ENCODE data around the gene SPPL2C. TPM values are rescaled to one million over a fixed set of nuclear protein-coding genes. Genes with fewer than 3 reads are reported as not detected.

Gene SPPL2C
- polyA plus RNA-seq, 1 donor (not counting 4 experiments of a cell fraction or from before 2014, with no cell fraction given), result not detected

DNA sequence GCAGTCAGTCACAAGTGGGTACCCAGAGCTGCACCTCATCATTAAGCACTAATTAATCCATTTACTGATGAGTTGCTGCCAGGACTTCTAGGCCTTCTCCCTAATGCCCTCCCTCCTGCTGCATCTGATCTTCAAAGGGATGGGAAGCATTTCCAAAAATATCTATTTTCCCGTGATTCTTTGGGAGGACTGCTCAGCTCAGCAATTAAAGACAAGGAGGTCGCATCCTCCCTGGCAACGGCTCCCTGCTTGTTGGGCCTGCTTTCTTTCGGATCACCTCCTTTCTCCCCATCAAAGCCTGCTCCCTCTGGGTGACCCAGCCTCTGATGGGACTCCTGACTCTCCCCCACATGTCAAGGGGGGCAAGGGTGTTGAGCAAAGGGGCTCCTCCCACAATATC lies 26.0 kb upstream of the SPPL2C start:
- Histone ChIP-seq H2AFZ (ENCODE audit: control insufficient read depth, low read length) (no peak overlapping the region), H3K27ac (ENCODE audit: control insufficient read depth, insufficient read depth, low read length) (no peak overlapping the region), H4K20me1 (ENCODE audit: control insufficient read depth, extremely low read depth, insufficient read depth, low read length) (no peaks in the 10 kb centered on the region), H3K9me3 (ENCODE audit: control insufficient read depth, low read depth, low read length) (no peaks in the 10 kb centered on the region), H3K4me2 (ENCODE audit: control insufficient read depth, extremely low read depth, insufficient read depth, low read depth, low read length) (no peak overlapping the region), H3K4me1 (ENCODE audit: control insufficient read depth, extremely low read depth, insufficient read depth, low read length) (no peaks in the 10 kb centered on the region), H3K4me3 (ENCODE audit: control insufficient read depth in 2 of 3, extremely low read depth in 1 of 3, insufficient read depth in 2 of 3, low read depth in 1 of 3, low read length in 3 of 3) (no peak overlapping the region), H3K9me1 (ENCODE audit: control insufficient read depth, extremely low read depth, insufficient read depth, low read length) (no peaks in the 10 kb centered on the region), H3K79me2 (ENCODE audit: control insufficient read depth, insufficient read depth, low read length) (no peaks in the 10 kb centered on the region), H3K9ac (ENCODE audit: control insufficient read depth, extremely low read depth, insufficient read depth, low read length) (no peak overlapping the region), H3K36me3 (ENCODE audit: control insufficient read depth in 2 of 2, extremely low read depth in 1 of 2, insufficient read depth in 2 of 2, low read length in 2 of 2) (no peaks in the 10 kb centered on the region), H3K27me3 (ENCODE audit: control insufficient read depth, extremely low read depth, insufficient read depth, low read length) (peaks cover 11% of the 10 kb centered on the region)
- DNase-seq (ENCODE audit: low read depth, low spot score), result no peak
- dilution Hi-C loops (cut with MboI; ENCODE audit: extremely low pct_ligation_motif_present, low sequenced_read_pairs), result no loop called here
- TF ChIP-seq, protein P1, sequence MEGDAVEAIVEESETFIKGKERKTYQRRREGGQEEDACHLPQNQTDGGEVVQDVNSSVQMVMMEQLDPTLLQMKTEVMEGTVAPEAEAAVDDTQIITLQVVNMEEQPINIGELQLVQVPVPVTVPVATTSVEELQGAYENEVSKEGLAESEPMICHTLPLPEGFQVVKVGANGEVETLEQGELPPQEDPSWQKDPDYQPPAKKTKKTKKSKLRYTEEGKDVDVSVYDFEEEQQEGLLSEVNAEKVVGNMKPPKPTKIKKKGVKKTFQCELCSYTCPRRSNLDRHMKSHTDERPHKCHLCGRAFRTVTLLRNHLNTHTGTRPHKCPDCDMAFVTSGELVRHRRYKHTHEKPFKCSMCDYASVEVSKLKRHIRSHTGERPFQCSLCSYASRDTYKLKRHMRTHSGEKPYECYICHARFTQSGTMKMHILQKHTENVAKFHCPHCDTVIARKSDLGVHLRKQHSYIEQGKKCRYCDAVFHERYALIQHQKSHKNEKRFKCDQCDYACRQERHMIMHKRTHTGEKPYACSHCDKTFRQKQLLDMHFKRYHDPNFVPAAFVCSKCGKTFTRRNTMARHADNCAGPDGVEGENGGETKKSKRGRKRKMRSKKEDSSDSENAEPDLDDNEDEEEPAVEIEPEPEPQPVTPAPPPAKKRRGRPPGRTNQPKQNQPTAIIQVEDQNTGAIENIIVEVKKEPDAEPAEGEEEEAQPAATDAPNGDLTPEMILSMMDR (optimal IDR thresholded peaks at IDR 0.05 in 1 of 3, IDR thresholded peaks at IDR 0.05 in 1 of 3, conservative IDR thresholded peaks at IDR 0.05 in 1 of 3; ENCODE audit: extremely low read depth in 1 of 3, insufficient read depth in 2 of 3, low read length in 3 of 3), result no peak
- TF ChIP-seq EZH2 (IDR thresholded peaks at IDR 0.05; ENCODE audit: low read length), result no peak
- no peak for FAIRE-seq

DNA sequence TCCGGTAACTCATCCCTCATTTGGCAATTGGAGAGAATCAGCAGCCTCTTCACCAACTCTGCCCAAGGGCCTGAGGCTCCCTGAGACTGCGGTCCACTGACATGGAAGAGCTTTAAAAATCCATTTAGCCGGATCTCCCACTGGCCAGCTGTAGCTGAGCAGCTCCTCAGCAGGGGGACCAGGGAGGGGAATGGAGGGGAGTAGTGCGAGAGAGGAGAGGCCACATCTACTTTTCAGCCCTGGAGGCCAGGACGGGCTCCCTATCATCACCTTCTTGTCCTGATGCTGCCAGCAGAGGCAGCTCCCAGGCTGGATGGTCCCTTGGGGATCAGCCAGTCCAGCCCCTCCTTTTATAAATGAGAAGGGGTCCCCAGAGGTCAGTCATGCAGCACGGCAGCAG lies 25.0 kb upstream of the SPPL2C start:
- H3K9me3 ChIP-seq (ENCODE audit: control insufficient read depth, low read depth, low read length), result no peaks in the 10 kb centered on the region
- H2AFZ ChIP-seq (ENCODE audit: control insufficient read depth, low read length), result no peak overlapping the region
- no peak overlapping the region for H3K9ac ChIP-seq (ENCODE audit: control insufficient read depth, extremely low read depth, insufficient read depth, low read length)
- no peak overlapping the region for H3K27ac ChIP-seq (ENCODE audit: control insufficient read depth, insufficient read depth, low read length)
- FAIRE-seq (no peak), DNase-seq (ENCODE audit: low read depth, low spot score) (no peak)
- dilution Hi-C loops (cut with MboI; ENCODE audit: extremely low pct_ligation_motif_present, low sequenced_read_pairs), result no loop called here
- H3K27me3 ChIP-seq (ENCODE audit: control insufficient read depth, extremely low read depth, insufficient read depth, low read length), result peaks cover 11% of the 10 kb centered on the region
- no peaks in the 10 kb centered on the region for H3K4me1 ChIP-seq (ENCODE audit: control insufficient read depth, extremely low read depth, insufficient read depth, low read length)
- no peaks in the 10 kb centered on the region for H4K20me1 ChIP-seq (ENCODE audit: control insufficient read depth, extremely low read depth, insufficient read depth, low read length)
- no peaks in the 10 kb centered on the region for H3K36me3 ChIP-seq (ENCODE audit: control insufficient read depth in 2 of 2, extremely low read depth in 1 of 2, insufficient read depth in 2 of 2, low read length in 2 of 2)
- no peak overlapping the region for H3K4me2 ChIP-seq (ENCODE audit: control insufficient read depth, extremely low read depth, insufficient read depth, low read depth, low read length)
- H3K79me2 ChIP-seq (ENCODE audit: control insufficient read depth, insufficient read depth, low read length), result no peaks in the 10 kb centered on the region
- TF ChIP-seq EZH2 (IDR thresholded peaks at IDR 0.05; ENCODE audit: low read length), result no peak
- TF ChIP-seq, protein P1 (optimal IDR thresholded peaks at IDR 0.05 in 1 of 3, IDR thresholded peaks at IDR 0.05 in 1 of 3, conservative IDR thresholded peaks at IDR 0.05 in 1 of 3; ENCODE audit: extremely low read depth in 1 of 3, insufficient read depth in 2 of 3, low read length in 3 of 3), result no peak
- no peaks in the 10 kb centered on the region for H3K9me1 ChIP-seq (ENCODE audit: control insufficient read depth, extremely low read depth, insufficient read depth, low read length)
- no peak overlapping the region for H3K4me3 ChIP-seq (ENCODE audit: control insufficient read depth in 2 of 3, extremely low read depth in 1 of 3, insufficient read depth in 2 of 3, low read depth in 1 of 3, low read length in 3 of 3)
